NCI-H2171 (cell line): ENCODE results near the gene DNAJC12.
"Not testable (repeated sequence)": the region's sequence is repeated elsewhere in the genome, so short reads cannot be mapped to it uniquely, and the experiment has no call there.

ENCODE experiments used
- DNase-seq: peaks from one replicate; lab custom pipeline; 2025; lab: John Stamatoyannopoulos, UW

DNAJC12 gene

GRCh38 chr10:67792653-67793052 lies 45.3 kb downstream of the DNAJC12 start:
- no peak for DNase-seq

- no peak for DNase-seq
Measured at GRCh38 chr10:67790534-67791408, 47.2 kb downstream of the DNAJC12 start.

GRCh38 chr10:67789769-67790168 lies 48.2 kb downstream of the DNAJC12 start:
- DNase-seq: no peak

GRCh38 chr10:67788028-67788886 lies 49.7 kb downstream of the DNAJC12 start:
- no peak for DNase-seq

GRCh38 chr10:67785098-67785497 lies 52.9 kb downstream of the DNAJC12 start:
- DNase-seq: no peak

GRCh38 chr10:67784474-67784873 lies 53.5 kb downstream of the DNAJC12 start:
- DNase-seq: no peak

GRCh38 chr10:67783606-67784294 lies 54.2 kb downstream of the DNAJC12 start:
- DNase-seq: no peak

- no peak for DNase-seq
Measured at GRCh38 chr10:67782530-67782929, 55.5 kb downstream of the DNAJC12 start.

GRCh38 chr10:67780759-67781538 lies 57.0 kb downstream of the DNAJC12 start:
- no peak for DNase-seq

GRCh38 chr10:67780204-67780621 lies 57.8 kb downstream of the DNAJC12 start:
- not testable (repeated sequence) for DNase-seq

- peak; percentile 26 for DNase-seq
Measured at GRCh38 chr10:67779465-67780203, 58.4 kb downstream of the DNAJC12 start.

GRCh38 chr10:67776371-67776770 lies 61.6 kb downstream of the DNAJC12 start:
- no peak for DNase-seq

- no peak for DNase-seq
Measured at GRCh38 chr10:67775279-67775678, 62.7 kb downstream of the DNAJC12 start.

GRCh38 chr10:67772894-67773511 lies 65.0 kb downstream of the DNAJC12 start:
- DNase-seq: no peak

GRCh38 chr10:67772151-67772550 lies 65.8 kb downstream of the DNAJC12 start:
- no peak for DNase-seq

- no peak for DNase-seq
Measured at GRCh38 chr10:67771200-67771599, 66.8 kb downstream of the DNAJC12 start.

GRCh38 chr10:67770537-67770936 lies 67.5 kb downstream of the DNAJC12 start:
- DNase-seq: no peak

GRCh38 chr10:67767244-67767643 lies 70.7 kb downstream of the DNAJC12 start:
- no peak for DNase-seq

GRCh38 chr10:67764012-67764822 lies 73.8 kb downstream of the DNAJC12 start:
- DNase-seq: peak; percentile 72
